Loucy (cell line): ENCODE data around the gene VCAN.

Source experiments
- EZH2phosphoT487 ChIP-seq: fragments of 200-600 bp; IDR thresholded peaks from 2 replicates; pipeline ENCODE4 v1.6.1; 2018; ENCODE audit warnings: antibody characterized with exemption, mild to moderate bottlenecking, moderate library complexity, borderline replicate concordance
- TF ChIP-seq, protein P1 (sequence below): fragments of 200-600 bp; sonication (generic); conservative IDR thresholded peaks from 2 replicates; pipeline ENCODE4 v1.5.1; 2014; ENCODE audit warnings: mild to moderate bottlenecking, antibody characterized with exemption, low read length

DNA sequence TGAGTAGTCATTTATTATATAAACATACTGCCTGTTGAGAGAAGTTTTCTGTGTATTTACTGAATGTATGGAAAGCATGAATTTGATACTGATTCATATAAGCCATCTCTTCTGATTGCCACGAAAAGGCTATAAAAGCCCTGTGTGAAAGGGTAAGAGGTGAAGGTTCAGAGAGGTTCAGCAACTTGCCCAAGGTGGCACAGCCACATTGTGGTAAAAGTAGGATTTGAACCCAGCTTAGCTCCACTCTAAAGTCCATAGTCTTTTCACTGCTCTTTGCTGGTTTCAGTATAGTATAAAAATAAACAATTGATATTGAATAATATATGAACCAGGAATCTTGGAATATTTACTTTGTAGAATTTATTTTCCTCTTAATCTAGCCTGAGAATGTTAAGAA lies 71.3 kb downstream of the VCAN start:
- no peak for TF ChIP-seq EZH2phosphoT487
- TF ChIP-seq, protein P1, sequence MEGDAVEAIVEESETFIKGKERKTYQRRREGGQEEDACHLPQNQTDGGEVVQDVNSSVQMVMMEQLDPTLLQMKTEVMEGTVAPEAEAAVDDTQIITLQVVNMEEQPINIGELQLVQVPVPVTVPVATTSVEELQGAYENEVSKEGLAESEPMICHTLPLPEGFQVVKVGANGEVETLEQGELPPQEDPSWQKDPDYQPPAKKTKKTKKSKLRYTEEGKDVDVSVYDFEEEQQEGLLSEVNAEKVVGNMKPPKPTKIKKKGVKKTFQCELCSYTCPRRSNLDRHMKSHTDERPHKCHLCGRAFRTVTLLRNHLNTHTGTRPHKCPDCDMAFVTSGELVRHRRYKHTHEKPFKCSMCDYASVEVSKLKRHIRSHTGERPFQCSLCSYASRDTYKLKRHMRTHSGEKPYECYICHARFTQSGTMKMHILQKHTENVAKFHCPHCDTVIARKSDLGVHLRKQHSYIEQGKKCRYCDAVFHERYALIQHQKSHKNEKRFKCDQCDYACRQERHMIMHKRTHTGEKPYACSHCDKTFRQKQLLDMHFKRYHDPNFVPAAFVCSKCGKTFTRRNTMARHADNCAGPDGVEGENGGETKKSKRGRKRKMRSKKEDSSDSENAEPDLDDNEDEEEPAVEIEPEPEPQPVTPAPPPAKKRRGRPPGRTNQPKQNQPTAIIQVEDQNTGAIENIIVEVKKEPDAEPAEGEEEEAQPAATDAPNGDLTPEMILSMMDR: no peak
